SH-SY5Y (cell line): ENCODE results near the gene ANP32D.

Source experiments
- GATA2 ChIP-seq: IDR thresholded peaks from 2 replicates; pipeline ENCODE4 v1.6.1; 2011; ENCODE audit warnings: mild to moderate bottlenecking, low read depth, low read length
- GATA3 ChIP-seq: IDR thresholded peaks from 2 replicates; pipeline ENCODE4 v1.6.1; 2011; ENCODE audit warnings: low read depth, mild to moderate bottlenecking, low read length, moderate library complexity

ANP32D gene

DNA sequence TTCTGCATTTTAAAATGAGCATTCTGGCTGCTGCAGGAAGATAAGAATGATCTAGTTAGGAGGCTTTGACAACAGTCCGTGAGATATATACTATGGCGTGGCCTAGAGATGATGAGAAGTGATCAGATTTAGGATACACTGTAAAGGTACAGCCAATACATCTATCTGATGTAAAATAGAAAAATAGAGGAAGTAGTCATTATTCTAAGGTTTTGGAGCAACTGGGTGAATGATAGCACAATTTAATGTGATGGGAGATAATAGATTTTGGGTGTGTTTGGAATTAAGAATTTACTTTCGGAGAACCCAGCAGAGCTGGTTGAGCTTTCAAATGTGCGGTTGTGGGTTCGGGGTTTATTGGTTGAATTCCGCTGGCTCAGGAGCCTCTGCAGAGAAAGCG is at the start of gene ANP32D:
Gene ANP32D (plus strand): TSS at position 301 of the 400 bp plus-strand sequence. CDS start 106 bp downstream, outside the sequence.
- TF ChIP-seq GATA3 = no peak
- no peak for TF ChIP-seq GATA2

DNA sequence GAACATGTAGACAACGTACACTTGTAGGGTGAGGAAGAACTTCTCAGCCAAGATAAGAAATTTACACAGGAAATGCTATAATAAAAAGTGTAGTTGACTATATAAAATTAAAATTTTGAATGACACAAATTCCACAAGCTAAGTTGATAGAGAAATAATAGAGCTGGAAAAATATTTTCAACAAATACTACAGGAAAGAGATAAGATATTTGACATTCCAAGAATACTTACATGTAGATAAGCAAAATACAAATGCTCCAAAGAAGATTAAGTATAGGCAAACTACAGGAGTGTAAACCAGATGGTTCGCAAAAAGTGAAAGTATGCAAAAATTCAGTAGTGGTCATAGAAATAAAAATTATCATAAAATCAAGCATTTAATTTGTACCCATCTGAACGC is 49.2 kb upstream of the ANP32D start:
- TF ChIP-seq GATA3 = no peak
- no peak for TF ChIP-seq GATA2

DNA sequence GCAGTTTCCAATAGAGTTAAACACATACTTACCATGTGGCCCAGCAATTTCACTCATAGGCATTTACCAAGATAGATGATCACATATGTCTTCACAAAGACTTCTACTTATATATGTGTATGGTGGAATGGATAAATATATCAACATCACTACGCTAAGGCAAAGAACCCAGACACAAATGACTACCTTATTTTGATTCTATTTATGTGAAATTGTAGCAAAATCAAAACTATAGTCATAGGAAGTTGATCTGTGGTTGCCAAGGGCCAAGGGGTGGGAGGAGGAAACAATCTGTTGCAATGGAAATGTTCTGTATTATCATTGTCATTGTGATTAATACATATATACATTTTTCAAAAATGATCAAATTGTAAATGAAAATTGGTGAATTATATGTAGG is 47.7 kb upstream of the ANP32D start:
- no peak for TF ChIP-seq GATA3
- no peak for TF ChIP-seq GATA2

DNA sequence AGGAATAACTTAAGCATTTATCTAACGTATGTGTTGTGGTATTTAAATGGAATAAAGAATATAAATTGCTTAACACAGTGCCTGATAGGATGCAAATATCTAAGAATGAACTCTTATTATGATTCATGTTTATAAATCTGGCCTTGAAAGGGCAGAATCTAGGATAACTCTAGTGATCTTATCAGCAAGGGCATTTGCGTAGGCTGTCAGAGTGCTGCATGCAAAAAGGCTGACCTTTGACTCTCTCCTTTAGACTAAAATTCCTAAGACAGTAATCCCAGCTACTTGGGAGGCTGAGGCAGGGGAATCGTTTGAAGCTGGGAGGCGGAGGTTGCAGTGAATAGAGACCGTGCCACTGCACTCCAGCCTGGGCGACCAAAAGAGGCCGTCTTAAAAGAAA is 31.3 kb upstream of the ANP32D start:
- TF ChIP-seq GATA2 = no peak
- no peak for TF ChIP-seq GATA3

DNA sequence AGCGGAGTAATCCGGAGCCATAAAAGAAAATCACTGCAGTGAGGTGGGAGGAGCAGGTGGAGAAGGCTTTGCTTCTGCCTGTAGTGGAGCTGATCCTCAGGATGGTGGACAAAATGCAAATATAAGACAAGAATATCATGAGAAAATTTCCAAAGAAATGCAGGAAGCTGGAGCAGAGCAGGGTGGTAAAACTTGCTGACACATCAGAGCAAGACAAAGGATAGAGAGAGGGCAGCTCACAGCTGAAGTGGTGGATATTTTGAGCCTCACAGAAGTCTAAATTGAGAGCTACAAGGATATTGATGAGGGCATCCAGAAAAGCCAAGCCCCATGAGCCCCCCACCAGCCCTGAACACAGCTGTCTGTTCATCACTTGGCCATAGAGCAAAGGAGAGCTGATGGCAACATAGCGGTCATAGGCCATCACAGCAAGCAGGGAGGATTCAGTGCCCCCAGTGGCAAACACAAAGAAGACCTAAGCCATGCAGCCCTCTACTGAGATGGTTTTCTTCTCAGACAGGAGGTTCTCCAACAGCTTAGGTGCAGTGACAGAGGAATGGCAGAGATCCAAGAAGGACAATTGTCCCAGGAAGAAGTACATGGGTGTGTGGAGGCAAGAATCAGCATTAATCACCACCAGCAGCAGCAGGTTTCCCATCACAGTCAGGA is 30.0 kb upstream of the ANP32D start:
- TF ChIP-seq GATA3 = no peak
- no peak for TF ChIP-seq GATA2

DNA sequence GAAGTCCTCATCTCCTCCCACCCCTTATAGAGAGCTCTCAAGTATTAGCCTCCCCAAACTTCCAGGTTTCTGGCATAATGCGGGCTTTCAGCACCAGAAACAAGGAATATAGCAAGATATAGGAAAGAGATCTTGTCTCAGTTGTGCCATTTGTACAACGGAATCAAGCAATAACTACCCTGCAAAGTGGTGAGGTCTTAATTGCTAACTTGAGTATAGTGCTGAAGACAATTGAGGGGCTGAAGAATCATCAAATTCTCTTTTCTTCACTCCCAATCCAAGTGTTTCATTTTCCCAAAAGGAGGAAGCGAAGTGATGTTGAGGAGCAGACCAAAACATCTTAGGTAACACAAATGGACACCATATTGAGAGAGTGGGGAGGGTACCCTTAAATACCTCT is 26.8 kb upstream of the ANP32D start:
- no peak for TF ChIP-seq GATA2
- TF ChIP-seq GATA3 = no peak

DNA sequence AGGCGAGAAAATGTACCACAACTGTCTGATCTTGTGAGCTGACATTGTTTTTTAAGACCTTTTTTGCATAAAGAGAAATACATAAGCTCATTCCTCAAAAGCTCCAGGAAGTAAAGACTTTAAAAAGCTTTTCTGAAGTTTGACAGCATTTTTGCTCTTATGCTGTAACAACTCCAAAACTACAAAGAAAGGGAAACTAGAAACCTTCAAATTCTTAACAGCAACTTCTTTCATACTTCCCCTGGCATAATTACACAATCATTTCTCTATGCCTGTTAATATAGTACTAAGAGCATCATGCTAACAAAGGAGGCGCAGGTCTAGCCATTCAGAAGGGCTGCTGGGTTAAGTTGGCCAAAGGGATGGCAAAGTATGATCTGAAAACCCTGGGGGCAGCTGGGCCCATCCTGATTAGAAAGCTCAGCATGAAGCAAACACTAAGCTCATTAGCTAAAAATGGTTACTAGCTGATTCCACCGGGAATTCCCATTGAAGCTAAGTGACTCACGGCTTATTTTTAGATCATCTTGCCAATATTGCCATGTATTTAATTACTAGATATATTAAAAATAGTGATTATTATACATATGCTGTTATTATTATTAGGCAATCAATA is 26.1 kb upstream of the ANP32D start:
- TF ChIP-seq GATA3 (no peak), GATA2 (no peak)

DNA sequence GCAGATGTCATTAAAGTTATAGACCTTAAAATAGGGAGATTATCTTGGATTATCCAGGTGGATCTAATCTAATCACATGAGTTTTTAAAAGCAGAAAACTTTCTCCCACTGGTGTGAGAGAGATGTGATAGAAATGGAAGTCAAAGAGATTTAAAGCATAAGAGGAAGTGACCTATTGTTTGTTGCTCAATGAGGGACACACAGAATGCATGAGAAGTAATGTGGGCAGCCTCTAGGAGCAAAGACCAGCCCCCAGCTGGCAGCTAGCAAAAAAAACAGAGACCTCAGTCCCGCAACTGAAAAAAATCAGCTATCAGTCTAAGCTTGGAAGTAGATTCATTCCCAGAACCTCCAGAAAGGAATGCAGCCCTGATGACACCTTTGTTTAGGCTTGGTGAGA is 24.6 kb upstream of the ANP32D start:
- no peak for TF ChIP-seq GATA3
- TF ChIP-seq GATA2 = no peak

DNA sequence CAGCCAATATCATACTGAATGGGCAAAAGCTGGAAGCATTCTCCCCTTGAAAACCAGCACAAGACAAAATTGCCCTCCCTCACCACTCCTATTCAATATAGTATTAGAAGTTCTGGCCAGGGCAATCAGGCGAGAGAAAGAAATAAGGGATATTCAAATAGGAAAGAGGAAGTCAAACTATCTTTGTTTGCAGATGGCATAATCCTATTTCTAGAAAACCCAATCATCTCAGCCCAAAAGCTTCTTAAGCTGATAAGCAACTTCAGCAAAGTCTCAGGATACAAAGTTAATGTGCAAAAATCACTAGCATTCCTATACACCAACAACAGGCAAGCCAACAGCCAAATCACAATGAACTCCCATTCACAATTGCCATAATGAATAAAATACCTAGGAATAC is 21.0 kb upstream of the ANP32D start:
- no peak for TF ChIP-seq GATA3
- no peak for TF ChIP-seq GATA2

DNA sequence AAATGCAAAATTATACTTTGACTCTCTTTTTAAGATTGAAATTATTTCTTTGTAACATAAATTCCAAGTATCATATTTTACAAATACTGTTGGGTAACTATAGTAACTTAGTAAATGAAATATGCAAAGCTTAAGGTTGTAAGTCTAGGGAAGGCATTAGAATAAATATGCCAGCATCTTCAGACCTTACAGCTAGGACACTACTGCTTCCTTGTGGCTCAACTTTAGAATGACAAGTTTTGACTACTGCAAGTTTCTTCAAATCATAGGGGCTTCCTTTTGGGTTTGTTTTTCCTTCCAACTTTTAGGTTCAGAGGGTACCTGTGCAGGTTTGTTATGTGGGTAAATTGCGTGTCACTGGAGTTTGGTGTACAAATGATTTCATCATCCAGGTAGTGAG is 17.7 kb upstream of the ANP32D start:
- no peak for TF ChIP-seq GATA3
- no peak for TF ChIP-seq GATA2

DNA sequence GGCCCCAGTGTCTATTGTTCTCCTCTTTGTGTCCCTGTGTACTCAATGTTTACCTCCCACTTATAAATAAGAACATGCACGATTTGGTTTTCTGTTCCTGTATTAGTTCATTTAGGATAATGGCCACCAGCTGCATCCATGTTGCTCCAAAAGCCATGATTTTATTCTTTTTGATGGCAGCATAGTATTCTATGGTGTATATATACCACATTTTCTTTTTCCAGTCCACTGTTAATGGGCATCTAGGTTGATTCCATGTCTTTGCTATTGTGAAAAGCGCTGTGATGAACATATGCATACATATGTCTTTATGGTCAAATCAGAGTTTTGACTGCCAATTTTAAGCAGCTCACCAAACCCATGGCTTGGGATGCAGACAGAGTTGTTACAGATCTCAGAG is 17.2 kb upstream of the ANP32D start:
- TF ChIP-seq GATA2 = no peak
- no peak for TF ChIP-seq GATA3

DNA sequence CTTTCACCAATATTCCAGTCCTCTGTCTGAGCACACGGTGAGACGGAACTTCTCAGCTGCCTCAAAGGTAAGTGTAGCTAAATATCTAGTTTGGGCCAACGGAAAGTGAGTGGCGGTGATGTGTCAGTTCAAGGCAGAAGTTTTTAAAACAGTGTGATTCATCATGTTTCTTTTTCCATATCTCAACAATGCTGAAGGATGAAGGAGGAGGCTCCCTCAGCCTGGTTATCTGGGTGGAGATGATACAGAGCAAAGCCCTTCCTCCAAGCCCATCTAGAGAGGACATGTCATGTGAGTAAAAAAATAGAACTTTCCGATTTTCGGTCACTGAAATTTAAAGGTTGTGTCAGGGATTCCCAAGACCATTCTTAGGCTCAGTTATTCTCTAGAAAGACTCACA is 13.1 kb upstream of the ANP32D start:
- TF ChIP-seq GATA2 (no peak), GATA3 (no peak)

DNA sequence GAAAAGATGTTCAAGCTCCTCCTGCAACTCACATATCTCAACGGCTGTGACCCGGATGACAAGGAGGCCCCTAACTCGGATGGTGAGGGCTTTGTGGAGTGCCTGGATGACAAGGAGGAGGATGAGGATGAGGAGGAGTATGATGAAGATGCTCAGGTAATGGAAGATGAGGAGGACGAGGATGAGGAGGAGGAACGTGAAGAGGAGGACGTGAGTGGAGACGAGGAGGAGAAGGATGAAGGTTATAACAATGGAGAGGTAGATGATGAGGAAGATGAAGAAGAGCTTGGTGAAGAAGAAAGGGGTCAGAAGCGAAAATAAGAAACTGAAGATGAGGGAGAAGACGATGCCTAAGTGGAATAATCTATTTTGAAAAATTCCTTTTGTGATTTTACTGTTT is 702 bp downstream of the ANP32D start:
- TF ChIP-seq GATA2 = no peak
- no peak for TF ChIP-seq GATA3

DNA sequence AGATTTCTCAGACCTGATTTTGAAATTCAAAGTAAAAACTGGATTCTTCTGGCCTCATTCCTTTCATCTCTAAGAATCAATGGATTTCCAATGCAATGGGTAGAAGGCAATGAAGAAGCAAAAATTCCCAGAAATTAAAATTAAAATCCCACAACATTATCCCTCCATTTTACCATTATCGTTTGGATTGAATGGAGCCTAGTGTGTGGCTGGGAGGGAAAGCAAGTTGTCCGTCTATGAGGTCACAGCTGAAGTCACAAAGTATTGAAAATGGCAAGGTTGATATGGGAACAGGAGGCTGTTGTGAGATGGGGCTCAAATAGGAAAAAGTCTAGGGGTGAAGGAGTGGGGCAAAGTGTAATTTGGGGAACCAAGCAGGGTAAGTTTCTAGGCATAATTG is 9.8 kb downstream of the ANP32D start, which contains the start of gene C12orf54:
Gene C12orf54 (plus strand): TSS at position 301 of the 400 bp plus-strand sequence. CDS start 799 bp downstream, outside the sequence.
- TF ChIP-seq GATA3 = no peak
- TF ChIP-seq GATA2 = no peak

DNA sequence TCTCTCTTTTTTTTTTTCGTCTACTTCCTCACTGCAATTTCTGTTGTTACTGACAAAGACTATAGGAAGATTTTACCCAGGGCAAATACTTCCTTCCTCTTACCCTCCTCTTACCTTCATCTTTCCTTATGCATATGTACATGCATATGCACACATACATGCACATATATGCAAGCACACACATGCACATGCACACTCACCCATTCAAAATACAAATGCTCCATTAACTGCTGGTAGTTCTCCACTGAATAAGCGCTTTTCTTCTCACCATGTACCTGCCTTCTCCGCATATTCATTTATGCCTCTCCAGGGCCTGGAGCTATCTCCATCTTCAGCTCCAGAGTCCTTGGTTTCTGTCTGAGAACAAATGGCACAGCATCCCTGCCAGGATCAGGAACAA is 10.6 kb downstream of the ANP32D start:
- TF ChIP-seq GATA3 (no peak), GATA2 (no peak)

DNA sequence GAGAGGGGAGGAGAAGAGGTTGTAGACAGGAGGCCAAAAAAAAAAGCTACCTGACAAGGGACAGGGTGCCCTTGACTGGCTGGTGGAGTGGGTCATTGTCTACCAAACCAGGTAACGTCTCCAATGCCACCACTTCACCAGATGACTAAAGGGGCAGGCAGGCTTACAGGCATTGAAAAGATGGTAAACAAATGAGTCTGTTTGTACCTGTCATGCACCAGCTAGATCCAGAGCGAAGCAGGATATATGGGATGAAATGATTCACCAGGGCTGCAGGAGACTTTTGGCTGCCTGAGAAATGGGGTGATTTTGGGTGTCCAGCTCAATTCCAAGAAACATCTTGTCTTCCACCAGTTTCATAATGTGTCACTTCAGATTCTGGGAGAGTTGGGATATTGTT is 13.9 kb downstream of the ANP32D start:
- TF ChIP-seq GATA3 (no peak), GATA2 (no peak)
